HG03432 (cell line): Measurements from ENCODE around the gene ACAN.

ENCODE experiments used
- ATAC-seq: cut with Tn5 transposase; IDR thresholded peaks from one replicate; pipeline ENCODE4 v1.9.1; 2021; ENCODE audit warnings: mild to moderate bottlenecking, moderate library complexity; ENCODE audit not compliant: unreplicated experiment

Gene ACAN

DNA sequence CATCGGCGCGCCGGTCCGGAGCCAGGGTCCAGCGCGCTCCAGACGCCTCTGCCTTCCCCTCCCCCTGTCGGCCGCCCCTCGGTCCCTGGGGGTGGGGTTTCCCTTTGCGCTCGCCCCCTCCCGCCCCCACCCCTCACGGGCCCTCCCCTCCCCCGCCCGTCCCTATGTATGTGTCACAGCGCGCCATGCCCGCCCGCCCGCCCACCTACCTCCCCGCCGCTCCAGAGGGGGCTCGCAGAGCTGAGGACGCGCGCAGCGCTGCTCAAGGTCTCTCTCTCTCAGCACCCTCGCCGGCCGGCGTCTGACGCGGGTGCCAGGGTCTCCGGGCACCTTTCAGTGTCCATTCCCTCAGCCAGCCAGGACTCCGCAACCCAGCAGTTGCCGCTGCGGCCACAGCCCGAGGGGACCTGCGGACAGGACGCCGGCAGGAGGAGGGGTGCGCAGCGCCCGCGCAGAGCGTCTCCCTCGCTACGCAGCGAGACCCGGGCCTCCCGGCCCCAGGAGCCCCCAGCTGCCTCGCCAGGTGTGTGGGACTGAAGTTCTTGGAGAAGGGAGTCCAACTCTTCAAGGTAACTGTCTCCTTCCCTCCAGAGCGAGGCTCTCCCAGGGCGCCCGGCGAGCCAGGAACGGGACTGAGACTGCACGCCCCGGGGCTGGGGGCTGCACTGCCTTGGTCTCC is at the start of gene ACAN:
ACAN (plus strand) TSS at position 196 of the 679 bp plus-strand sequence. CDS start 32,771 bp downstream, outside the sequence.
- ATAC-seq = no peak

DNA sequence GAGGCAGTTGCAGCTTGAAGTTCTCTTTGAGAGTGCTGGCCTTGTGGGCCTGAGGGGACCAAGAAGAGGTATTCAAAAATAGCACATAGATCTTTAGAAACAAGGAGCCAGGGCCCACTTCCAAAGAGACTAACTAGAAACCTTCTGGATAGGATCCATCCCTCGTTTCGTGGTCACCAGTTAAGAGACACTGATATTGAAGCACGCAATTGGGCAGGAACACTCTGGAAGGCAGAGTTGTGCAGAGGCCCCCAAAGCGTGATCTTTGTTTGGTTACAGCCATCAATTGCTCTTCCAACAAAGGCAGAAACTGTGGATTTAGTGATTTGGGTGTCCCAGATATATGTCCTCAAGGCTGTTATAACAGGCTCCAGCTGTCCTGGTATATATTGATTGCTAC is 46.7 kb upstream of the ACAN start:
- ATAC-seq = no peak

DNA sequence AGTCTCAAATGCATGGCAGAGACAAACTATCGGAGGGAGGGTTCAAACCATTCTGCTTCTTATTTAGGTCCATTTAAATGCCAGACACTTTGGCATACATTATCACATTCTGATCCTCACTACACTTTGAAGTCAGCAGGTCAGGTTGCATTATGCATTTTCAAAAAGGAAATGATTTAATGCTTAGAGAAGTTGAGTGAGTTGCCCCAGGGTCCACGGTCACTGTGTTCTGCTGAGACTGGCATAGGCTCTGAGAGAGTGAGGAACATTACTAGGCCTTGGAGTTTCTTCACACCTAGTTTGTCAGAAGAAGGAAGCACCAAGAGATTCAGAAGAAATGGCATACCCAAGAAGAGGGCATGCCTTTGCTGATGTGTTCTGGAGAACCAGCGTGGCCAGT is 46.3 kb upstream of the ACAN start:
- no peak for ATAC-seq

DNA sequence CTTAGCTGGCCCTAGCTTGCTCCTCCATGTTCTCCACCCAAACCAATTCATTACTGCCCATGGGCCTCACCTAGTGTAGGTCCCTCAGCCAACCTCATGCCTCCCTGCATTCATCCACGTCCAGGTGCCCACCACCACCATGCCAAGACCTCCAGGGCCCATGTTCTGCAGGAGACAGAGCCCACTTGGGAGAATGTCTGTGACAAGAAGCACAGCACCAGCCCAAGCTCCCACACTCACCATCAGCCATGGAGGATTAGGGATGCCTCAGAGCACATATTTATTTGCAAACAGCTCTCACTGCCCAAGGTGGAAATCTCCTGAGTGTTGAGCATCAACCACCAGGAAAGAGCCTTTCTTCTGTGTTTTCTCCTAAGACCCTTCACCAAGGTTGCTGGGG is 43.4 kb upstream of the ACAN start:
- ATAC-seq = no peak

DNA sequence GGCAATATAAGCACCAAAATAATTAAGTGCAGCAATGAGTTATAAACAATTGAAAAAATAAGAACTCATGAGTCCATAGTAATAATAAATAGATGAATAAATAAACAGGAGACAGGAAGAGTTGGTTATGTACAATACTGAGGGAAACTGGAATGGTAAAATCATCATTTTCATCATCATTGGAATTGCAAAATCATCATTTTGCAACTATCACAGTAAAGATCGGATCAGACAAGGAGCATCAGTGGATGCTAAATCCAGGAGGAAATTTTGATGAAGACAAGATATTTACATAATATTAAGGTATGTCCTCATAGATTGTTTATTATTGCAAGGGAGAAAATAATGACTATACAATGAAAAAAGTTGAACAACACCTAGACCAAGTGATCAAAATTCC is 38.8 kb upstream of the ACAN start:
- no peak for ATAC-seq

DNA sequence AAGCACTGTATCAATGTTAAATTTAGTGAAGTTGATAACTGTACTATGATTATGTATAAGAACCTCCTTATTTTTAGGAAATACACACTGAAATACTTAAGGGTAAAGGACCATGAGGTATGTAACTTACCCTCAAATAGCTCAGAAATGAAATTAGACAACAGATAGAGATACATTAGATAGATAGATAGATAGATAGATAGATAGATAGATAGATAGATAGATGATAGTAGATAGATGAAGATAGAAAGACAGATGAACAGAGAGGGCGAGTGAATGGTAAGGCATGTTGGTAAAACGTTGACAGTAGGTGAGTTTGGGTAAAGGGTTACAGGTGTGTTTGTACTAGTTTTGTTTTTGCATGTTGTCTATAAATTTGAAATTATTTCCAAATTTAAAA is 38.0 kb upstream of the ACAN start:
- no peak for ATAC-seq

DNA sequence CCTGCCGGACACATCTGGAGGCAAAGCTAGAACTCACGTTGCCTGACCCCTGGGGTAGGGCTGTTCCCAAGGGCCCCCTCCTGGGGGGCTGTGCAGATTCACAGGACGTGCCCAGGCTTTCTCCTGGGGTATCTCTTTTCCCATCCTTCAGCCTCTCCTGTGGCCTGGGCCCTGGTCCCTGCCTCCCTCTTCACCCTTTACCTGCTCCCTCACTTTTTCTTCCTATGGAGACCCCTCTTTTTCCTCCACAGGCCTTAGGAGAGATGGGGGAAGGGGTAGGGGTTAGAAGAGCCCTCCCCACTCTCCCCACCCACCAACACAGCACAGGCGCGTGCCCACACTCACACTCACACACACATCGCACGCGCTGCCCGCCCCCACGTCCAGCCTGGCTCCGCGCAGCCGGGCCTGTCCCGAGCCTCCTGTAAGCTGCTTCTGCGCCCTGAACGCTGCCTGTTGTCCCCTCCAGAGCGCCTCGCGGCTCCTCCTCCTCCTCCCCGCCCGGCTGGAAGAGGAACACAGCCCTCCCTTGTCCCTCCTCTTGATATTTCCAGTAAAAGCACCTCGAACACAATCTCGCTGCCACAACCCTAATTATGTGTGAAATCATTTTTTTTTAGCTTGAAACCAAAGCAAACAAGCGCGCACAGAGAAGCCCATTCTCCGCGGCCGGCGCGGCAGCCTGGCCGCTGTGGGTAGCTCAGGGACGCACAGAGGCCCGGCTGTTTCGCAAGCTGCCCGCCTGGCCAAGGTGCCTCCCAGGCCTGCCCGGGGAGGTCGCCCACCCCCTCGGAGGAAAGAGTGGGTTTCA is 33.9 kb upstream of the ACAN start:
- ATAC-seq = no peak

DNA sequence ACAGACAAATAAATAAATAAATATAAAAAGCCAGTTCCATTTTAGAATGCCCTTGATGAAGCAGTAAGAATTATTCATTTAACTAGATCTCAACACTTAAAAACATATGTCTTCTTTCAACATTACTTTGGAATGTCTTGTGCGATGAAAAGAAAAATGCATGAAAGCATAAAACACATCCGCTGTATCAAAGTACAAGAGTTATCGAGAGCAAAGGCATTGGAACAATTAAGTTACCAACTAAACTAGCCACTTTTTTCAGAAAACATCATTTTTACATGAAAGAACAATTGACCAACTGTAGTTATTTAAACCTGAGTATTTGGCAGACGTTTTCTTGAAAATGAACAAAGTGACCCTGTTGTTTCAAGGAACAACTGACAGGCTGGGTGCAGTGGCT is 27.5 kb upstream of the ACAN start:
- ATAC-seq = no peak

DNA sequence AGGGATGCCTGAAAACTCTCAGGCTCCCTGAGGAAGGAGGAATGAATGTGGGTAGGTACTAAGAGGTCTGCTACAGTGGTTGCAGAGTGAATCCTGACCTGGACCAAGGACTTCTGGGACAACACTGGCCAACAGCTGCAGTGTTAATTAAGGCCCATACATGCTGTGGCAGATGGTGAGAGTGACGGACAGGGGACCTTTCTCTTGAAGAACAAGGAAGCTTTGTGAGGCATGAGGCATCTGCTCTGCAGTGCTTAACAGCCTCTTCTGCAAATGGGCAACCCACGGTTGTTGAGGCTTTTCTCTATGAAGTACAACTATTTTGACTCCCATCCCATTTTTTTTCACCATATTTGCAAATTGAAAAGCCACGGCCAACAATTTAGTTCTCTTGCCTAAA is 26.6 kb upstream of the ACAN start:
- no peak for ATAC-seq

DNA sequence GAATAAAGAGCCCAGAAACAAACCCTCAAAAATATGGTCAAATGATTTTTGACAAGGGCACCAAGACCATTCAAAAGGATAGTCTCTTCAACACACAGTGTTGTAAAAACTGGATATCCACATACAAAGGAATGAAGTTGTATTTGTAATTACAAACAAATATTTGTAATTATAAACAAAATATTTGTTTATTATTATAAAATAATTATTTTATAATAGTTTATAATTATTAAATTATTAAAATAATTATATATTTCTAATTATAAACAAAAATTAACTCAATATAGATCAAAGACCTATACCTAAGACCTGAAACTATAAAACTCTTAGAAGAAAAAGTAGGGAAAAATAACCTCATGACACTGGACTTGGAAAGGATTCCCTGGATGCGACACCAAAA is 23.3 kb upstream of the ACAN start:
- ATAC-seq = no peak

DNA sequence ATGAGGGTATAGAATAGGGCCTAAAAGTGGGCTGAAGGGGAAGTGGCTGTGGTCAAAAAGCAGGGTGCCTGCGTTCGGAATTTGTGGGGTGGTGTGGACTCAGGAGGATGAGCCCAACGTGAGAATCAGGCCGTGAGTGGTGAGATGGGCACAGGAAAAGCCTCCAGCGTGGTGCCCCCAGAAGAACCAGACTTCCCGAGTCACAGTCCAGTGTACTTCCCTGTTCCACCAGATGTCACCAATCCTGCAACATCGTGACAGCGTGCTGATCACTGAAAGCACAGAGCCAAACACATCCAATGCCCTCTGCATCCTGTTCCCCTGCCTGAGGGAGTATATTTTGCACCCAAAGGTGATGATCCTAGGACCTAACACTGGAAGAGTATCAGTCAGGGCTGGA is 20.8 kb upstream of the ACAN start:
- no peak for ATAC-seq

DNA sequence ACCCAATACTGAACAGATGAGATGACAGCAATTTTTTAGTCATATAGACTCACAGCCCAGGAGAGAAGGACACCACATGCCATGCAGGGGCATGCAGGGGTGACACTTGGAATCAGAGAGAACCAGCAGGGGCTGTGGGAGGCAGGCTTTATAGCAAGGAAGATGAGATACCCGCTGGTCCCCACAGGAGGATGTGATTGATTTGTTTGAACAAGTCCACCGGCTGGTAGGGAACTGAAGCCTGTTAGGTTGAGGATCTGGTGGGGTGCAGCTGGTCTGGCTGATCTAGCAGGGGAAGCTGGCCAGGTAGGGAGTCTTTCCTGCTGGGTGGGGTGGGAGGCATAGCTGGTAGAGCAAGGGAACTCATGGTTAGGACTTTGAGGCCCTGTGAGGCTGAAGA is 18.0 kb upstream of the ACAN start:
- no peak for ATAC-seq

DNA sequence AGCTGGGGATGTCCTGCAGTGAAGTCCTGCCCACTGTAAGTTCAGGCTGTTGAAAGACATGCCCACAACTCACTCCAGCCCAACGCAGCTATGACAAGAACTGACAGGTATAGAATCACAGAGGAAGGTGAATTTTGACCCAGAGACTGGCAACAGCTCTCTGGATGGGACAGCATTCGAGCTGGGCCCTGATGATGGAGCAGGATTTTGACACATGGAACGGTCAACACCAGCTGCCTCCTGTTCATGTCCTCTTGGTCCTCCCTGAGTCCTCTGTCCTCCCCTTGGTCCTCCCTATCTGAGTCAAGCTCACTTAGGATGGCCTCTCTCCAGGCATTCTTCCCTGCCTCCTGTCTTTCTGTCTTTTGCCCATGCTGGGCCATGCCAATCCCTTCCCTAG is 15.2 kb upstream of the ACAN start:
- ATAC-seq = no peak

DNA sequence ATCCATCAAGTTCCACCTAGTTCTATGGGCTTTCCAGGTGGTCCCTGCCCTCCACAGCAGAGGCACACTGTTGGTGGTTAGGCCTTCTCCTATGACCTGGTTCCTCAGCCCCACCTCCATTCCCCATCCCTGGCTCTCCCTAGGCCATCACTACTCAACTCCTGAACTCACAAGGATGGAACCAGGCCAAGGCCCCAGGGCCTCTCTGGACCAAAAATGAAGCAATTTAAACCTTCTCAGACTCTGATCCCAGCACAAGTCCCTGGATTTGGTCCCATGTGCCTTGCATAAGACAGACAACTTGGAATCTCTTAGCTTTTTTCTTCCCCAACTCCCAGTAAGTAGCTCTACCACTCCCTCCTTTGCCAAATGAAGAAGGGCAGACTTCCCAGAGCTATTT is 14.4 kb upstream of the ACAN start:
- ATAC-seq = no peak

DNA sequence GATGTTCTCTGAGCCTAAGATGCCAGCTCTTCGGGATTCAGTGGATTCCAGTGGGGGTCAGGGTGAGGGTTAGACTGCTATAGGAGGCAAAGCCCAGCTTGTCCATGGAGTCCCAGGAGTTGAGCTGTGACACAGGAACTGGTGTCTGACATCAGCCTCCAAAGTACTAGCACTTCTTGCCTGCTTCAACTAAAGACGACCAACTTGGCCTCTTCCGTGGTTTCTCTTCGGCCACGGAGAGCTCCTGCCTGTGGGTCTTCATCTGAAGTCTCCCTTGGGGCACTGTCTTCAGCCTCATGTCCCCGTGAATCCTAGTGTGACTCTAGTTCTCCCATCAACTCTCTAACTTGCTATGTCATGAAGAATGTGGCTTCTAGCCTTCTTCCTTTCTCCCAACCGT is 12.8 kb upstream of the ACAN start:
- no peak for ATAC-seq

DNA sequence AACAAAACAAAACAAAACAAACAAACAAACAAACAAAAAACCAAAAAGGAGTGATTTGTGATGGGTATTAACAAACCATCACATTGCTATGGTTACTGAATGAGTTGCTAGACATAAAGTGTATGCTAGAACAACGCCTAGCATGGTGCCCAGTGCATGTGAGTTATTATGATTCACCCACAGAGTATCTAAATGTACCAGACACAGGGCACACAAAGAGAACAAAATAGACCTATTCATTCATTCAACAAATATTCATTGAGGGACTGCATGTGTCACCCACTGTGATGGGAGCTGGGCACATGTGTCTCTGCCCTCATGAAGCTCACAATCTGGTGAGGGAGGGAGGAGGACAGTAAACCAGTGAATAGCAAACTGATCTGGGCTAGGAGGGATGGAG is 11.6 kb upstream of the ACAN start:
- ATAC-seq = no peak

DNA sequence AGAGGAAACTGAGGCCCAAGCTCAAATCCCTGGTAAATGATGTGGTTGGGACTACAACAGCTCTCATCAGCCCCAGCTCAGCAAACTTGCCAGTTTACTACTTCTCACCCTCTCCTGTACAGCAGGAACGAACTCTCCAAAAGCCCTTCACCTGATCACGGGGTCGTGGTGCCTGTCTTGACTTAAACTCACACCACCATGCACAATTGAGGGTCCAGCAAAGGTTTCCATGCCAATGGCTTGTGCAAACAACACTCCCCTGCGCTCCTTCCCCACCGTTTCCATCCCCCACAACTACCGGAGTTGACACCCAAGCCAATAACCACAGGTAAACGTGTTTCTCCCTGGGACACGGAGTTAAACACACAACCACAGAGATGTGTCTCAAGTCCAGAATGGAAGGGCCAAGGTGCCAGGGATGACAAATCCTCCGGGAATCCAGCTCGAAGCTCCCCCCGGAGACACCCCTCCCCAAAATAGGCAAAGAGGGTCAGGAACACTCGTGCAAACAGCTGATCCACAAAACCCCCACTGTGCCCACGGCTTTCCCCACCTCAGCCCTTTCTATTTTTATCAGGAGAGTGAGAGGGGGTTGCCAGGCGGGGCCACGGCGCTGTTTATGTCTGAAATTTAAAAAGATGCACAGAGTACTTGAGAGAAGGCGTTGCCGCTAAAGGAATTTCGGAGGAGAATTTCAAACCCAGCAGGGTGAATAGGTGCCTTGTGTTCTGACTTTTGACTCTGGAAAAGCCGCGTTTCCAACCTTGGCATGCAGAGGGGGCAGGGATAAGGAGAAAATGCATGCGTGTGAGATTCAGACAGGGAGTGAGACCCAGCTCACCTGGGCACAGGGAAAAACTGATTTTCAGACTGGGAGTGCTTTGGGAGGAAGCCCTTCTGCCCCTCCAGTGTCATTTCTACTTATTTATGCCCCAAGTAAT is 10.6 kb upstream of the ACAN start:
- ATAC-seq = no peak

DNA sequence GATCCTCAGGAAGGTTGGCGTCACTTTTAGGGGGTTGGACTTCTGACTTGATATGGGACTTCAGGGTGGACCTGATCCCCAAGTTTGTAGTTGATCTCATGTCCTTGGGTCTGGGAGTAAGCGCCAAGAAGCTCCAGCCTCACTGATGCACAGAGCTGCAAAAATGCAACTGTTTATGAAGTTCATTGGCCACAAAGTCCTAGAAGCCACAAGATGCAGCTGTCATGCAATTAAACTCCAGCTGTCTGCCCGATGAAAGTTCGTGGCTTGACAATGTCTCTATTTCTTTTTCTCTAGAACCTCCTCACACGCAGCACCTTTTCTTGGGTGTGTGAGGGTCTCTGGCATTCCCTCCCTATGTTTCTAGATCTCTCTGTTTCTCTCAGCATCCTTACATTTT is 9.2 kb upstream of the ACAN start:
- ATAC-seq = no peak

DNA sequence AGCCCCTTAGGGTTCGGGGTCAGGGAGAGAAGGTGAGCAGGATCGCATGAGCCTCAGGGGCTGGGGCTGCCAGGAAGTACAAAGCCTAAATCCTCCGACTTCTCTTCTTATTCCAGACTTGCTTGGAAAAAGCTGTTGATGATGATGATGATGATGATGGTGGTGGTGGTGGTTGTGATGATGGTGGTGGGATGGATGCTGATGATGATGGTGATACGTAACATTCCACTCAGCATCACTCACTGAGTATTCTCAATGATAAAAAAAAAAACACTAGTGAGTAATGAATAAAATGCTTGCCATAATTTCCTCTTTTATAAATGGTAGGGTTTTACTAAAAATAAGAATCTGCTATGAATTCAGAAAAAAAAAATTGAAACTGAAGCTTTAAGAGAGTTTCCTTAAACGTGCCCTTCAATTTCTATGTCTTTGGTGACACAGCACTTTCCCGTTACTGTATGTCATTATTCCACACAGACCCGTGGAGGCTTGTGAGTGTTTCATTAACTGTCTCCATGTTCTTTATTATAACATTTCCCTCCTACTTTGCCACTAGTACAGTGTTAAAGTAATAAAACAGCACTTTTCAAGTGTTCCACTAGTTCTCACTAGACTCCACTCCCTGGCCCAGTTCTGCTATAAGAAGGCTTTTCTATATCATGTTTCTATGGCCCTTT is 5.4 kb upstream of the ACAN start:
- no peak for ATAC-seq

DNA sequence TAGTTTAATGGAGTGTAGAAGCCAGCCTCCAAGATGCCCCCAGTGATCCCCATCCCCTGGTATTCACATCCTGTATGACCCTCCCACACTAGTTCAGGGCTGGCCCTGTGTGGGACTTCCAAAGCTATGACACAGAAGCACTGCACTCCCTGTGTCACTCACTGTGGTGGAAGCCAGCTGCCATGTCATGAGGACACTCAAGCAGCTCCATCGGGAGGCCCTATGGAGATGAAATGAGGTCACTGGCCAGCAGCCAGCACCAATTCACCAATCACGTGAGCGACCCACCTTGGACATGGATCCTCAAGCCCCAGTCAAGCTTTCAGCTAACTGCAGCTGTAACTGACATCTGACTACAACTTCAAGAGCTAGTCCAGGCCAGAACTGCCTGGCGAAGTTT is 3.9 kb upstream of the ACAN start:
- no peak for ATAC-seq

DNA sequence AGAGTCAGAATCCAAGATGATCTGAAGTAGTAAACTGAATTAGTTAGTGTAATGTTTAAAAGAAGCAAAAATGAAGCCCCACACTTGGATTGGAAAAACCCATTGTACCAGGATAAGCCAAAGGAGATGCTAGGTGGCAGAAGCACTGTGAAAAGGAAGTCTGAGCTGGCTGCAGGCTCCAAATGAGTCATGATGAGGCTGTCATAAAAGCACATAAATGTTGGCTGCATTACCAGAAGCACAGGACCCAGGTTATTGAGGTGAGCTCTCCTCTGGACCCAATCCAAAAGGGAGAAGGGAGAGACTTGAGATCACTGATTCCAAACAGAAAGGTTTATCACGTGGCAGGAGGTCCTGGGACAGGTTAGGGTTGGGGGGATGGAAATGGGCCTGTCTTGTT is 3.2 kb upstream of the ACAN start:
- ATAC-seq = no peak
